Stimulated activated naive CD8-positive, alpha-beta T cell treated with anti-CD3 and anti-CD28 coated beads, Interleukin-15, Interleukin-2, amounts not matched to agents 100 ng/mL and 50 ng/mL, for 24 hours (primary cell): Measurements from ENCODE around the gene GALNT7.
A peak's percentile ranks its signal among the peaks of the same experiment; 100 is the strongest.

Experiments used
- H3K27ac Mint-ChIP-seq: one replicate; pipeline ENCODE4 v1.8.0; 2021; ENCODE audit warnings: mild to moderate bottlenecking, mixed read lengths
- H3K27me3 Mint-ChIP-seq: one replicate; pipeline ENCODE4 v1.8.0; 2021; ENCODE audit warnings: mixed read lengths
- H3K36me3 Mint-ChIP-seq: one replicate; pipeline ENCODE4 v1.8.0; 2021; ENCODE audit warnings: low read depth, mixed read lengths
- H3K4me1 Mint-ChIP-seq: one replicate; pipeline ENCODE4 v1.8.0; 2021; ENCODE audit warnings: low read depth, mixed read lengths
- H3K4me3 Mint-ChIP-seq: one replicate; pipeline ENCODE4 v1.8.0; 2021; ENCODE audit warnings: mild to moderate bottlenecking, mixed read lengths
- H3K9me3 Mint-ChIP-seq: one replicate; pipeline ENCODE4 v1.8.0; 2021; ENCODE audit warnings: mixed read lengths

GALNT7 gene

DNA sequence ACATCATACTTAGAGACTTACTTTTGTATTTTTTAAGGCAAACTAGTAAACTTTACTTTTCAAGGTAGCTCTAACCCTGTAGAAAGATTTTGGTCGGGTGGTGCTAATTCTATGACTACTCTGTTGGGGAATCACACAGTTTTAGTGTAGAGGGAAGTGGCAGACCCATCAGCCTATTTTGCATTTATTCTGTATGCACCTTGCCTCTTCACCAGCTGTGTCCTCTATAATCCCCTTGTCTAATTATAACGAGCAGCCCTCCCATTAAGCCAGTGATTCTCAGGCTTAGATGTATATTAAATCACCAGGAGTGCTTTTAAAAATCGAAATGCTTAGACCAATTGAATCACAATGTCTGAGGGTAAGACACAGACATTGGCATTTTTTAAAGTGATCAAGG is 78.1 kb downstream of the GALNT7 start:
- Mint-ChIP-seq H3K9me3 (no peaks in the 10 kb centered on the region), H3K4me3 (no peak overlapping the region), H3K27me3 (no peaks in the 10 kb centered on the region), H3K27ac (no peak overlapping the region), H3K36me3 (peaks cover 15% of the 10 kb centered on the region), H3K4me1 (peaks cover 45% of the 10 kb centered on the region)

DNA sequence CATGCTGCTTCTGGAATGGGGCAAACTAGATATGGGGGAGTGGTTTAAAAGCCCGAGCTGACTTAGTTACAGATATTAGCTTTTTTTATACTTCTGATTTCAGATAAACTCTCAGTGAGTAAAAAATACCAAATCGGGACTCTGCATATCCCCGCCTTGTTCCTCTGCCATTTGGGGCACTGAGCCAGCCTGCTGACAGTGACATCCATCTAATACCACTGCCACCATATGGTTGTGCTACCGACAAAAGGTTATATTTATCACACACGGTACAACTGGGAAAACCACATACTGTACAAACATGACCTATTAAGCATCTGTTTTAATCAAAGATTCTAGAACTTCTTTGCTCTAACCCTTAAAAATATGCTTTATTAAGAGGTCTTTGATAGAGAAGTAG is 78.7 kb downstream of the GALNT7 start:
- Mint-ChIP-seq H3K4me1 (peaks cover 41% of the 10 kb centered on the region), H3K9me3 (no peaks in the 10 kb centered on the region), H3K36me3 (peaks cover 15% of the 10 kb centered on the region), H3K27me3 (no peaks in the 10 kb centered on the region), H3K4me3 (no peak overlapping the region), H3K27ac (no peak overlapping the region)

DNA sequence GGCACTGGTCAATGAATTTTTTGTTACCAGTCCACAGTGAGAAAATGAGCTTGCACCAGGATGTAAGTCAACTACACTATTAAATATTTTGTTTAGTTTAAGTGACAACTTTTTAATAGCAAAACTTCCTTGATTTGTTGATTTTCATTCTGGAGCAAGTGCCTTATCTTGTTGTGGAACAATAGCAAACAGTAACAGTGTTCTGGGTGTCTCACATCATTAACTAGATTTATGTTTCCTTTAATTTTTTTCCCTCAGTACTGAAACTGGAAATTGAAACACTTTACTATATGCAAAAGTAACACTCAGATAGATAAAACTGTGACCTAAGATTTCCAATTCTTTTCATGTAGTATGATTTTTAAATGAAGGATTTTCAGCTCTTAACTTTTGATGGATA is 80.1 kb downstream of the GALNT7 start:
- H3K9me3 Mint-ChIP-seq = no peaks in the 10 kb centered on the region
- H3K27me3 Mint-ChIP-seq = no peaks in the 10 kb centered on the region
- H3K36me3 Mint-ChIP-seq = peaks cover 18% of the 10 kb centered on the region
- H3K27ac Mint-ChIP-seq = no peak overlapping the region
- no peak overlapping the region for H3K4me3 Mint-ChIP-seq
- H3K4me1 Mint-ChIP-seq = peaks cover 36% of the 10 kb centered on the region

DNA sequence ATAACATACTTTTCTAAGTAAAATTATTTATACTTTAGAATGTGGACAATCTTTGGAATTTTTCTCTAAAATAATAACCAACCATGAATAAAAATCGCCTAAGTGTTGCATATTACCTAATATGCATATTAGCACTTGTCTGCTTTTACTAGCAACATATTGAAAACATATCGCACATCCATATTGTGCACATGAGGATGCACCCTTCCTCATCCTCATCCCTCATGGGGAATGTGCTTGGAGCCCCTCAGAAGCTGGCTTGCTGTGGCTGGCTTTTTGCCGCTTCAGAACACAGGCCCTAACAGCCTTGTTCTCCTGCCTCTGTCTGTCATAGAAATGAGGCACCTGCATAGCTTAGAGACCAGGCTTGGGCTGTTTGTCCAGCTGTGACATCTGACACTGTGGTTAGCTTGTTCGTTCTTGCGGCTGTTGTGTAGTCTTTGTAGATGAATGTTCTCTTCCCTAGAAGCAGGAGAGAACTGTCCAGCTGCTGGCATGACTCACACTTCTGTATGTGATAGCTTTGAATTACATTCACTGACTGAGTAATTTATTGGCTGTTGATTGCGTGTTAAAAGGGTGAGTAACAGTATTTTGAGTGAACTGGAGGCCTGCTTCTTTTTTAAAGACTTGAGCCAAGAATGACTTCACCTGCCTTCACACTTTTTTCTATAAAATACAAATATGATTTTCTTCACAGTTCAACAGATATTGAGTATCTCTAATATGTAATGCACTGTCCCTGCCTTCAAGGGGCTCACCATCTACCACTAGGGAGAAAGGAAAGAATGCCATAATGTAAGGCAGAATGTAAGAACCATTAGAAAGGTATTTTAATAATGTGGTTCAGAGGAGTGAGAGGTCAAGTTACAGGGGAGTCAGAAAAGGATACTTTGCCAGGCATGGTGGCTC is 83.7 kb downstream of the GALNT7 start:
- Mint-ChIP-seq H3K9me3 (no peaks in the 10 kb centered on the region), H3K27me3 (no peaks in the 10 kb centered on the region), H3K4me3 (no peak overlapping the region), H3K4me1 (peaks cover 12% of the 10 kb centered on the region), H3K27ac (no peak overlapping the region), H3K36me3 (peaks cover 18% of the 10 kb centered on the region)

GRCh38 chr4:173253561-173253960 is 85.0 kb downstream of the GALNT7 start:
- Mint-ChIP-seq H3K9me3 (no peaks in the 10 kb centered on the region), H3K27ac (no peak overlapping the region)

GRCh38 chr4:173254646-173255045 is 86.0 kb downstream of the GALNT7 start:
- no peak overlapping the region for H3K27ac Mint-ChIP-seq
- H3K27me3 Mint-ChIP-seq = no peaks in the 10 kb centered on the region
- H3K9me3 Mint-ChIP-seq = no peaks in the 10 kb centered on the region
- H3K4me3 Mint-ChIP-seq = no peak overlapping the region
- peaks cover 8% of the 10 kb centered on the region for H3K36me3 Mint-ChIP-seq
- peaks cover 10% of the 10 kb centered on the region for H3K4me1 Mint-ChIP-seq

More at GRCh38 chr4:173253561-173253960, 85.0 kb downstream of the GALNT7 start:
- no peaks in the 10 kb centered on the region for H3K27me3 Mint-ChIP-seq
- H3K4me3 Mint-ChIP-seq = no peak overlapping the region
- H3K4me1 Mint-ChIP-seq = peaks cover 10% of the 10 kb centered on the region
- H3K36me3 Mint-ChIP-seq = peaks cover 13% of the 10 kb centered on the region

- Mint-ChIP-seq H3K27me3 (no peaks in the 10 kb centered on the region), H3K4me3 (no peak overlapping the region), H3K9me3 (no peaks in the 10 kb centered on the region), H3K4me1 (peaks cover 10% of the 10 kb centered on the region), H3K27ac (no peak overlapping the region), H3K36me3 (peaks cover 3% of the 10 kb centered on the region)
These were observed 88.2 kb downstream of the GALNT7 start for GRCh38 chr4:173256825-173257224.

- Mint-ChIP-seq H3K36me3 (no peaks in the 10 kb centered on the region), H3K4me1 (peaks cover 9% of the 10 kb centered on the region), H3K4me3 (no peak overlapping the region), H3K9me3 (no peaks in the 10 kb centered on the region), H3K27me3 (no peaks in the 10 kb centered on the region), H3K27ac (no peak overlapping the region)
These were observed 89.4 kb downstream of the GALNT7 start for GRCh38 chr4:173257732-173258717.

DNA sequence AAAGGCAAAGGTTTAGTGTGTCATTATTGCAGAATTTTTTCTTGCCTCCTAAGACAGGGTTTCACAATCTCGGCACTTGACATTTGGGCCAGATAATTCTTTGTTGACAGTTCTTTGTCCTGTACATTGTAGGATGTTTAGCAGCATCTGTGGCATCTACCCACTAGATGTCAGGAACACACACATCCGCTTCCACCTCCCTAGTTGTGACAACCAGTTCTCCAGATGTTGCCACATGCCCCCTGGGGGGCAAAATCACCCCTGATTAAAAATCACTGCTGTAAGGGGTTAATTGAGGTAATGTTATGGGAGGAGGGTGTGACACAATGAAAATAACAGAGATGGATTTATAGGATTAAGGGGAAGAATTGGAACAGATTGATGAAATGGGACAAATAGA is 90.3 kb downstream of the GALNT7 start:
- no peaks in the 10 kb centered on the region for H3K27me3 Mint-ChIP-seq
- no peaks in the 10 kb centered on the region for H3K36me3 Mint-ChIP-seq
- no peak overlapping the region for H3K27ac Mint-ChIP-seq
- H3K4me3 Mint-ChIP-seq = no peak overlapping the region
- no peaks in the 10 kb centered on the region for H3K9me3 Mint-ChIP-seq
- H3K4me1 Mint-ChIP-seq = peaks cover 7% of the 10 kb centered on the region

GRCh38 chr4:173259310-173259709 is 90.7 kb downstream of the GALNT7 start:
- no peaks in the 10 kb centered on the region for H3K36me3 Mint-ChIP-seq
- H3K4me3 Mint-ChIP-seq = no peak overlapping the region
- H3K27me3 Mint-ChIP-seq = no peaks in the 10 kb centered on the region
- H3K27ac Mint-ChIP-seq = no peak overlapping the region
- H3K4me1 Mint-ChIP-seq = peaks cover 11% of the 10 kb centered on the region
- no peaks in the 10 kb centered on the region for H3K9me3 Mint-ChIP-seq

DNA sequence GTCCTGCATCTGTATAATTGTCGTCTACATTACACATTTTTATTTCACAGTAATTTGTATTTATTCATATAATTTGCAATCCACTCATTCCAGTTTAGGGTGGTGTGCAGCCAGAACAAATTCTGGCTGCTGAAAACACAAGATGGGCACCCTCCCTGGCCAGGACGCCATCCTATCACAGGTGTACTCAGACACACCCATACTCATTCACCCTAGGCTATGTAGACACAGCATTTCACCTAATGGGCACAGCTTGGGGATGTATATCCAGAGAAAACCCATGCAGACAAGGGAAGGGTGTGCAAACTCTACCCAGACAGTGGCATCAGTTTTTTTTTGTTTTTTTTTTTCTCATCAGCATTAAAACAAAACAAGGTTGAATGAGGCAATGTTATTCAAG is 92.4 kb downstream of the GALNT7 start:
- H3K4me1 Mint-ChIP-seq = peaks cover 25% of the 10 kb centered on the region
- H3K4me3 Mint-ChIP-seq = no peak overlapping the region
- H3K27ac Mint-ChIP-seq = no peak overlapping the region
- H3K36me3 Mint-ChIP-seq = no peaks in the 10 kb centered on the region
- no peaks in the 10 kb centered on the region for H3K27me3 Mint-ChIP-seq
- H3K9me3 Mint-ChIP-seq = no peaks in the 10 kb centered on the region

- no peaks in the 10 kb centered on the region for H3K9me3 Mint-ChIP-seq
- H3K4me3 Mint-ChIP-seq = no peak overlapping the region
- H3K27me3 Mint-ChIP-seq = no peaks in the 10 kb centered on the region
- H3K27ac Mint-ChIP-seq = no peak overlapping the region
- H3K4me1 Mint-ChIP-seq = peaks cover 25% of the 10 kb centered on the region
- H3K36me3 Mint-ChIP-seq = no peaks in the 10 kb centered on the region
These were observed 93.8 kb downstream of the GALNT7 start for GRCh38 chr4:173262375-173262774.

DNA sequence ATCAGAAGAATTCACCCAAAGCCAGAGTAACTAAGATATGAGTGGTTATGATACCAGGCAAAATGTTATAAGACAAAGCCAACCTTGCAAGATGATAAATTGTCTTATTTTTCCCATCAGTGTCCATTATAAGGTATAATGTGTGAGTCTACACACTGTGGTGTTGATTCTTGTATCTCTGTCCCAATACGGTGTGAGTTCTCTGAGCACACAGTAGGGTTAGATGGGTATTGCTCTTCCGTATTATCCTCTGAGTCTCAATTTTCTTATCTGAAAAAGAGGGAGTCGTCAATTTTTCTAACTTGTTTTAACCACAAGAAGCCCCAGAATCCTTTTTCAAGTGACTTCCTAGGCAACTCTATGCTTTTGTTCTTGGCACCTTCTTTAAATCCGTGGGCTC is 95.6 kb downstream of the GALNT7 start:
- Mint-ChIP-seq H3K4me1 (peaks cover 30% of the 10 kb centered on the region), H3K4me3 (no peak overlapping the region), H3K27ac (peak overlapping the region; percentile 19), H3K36me3 (peaks cover 4% of the 10 kb centered on the region), H3K9me3 (no peaks in the 10 kb centered on the region), H3K27me3 (no peaks in the 10 kb centered on the region)

DNA sequence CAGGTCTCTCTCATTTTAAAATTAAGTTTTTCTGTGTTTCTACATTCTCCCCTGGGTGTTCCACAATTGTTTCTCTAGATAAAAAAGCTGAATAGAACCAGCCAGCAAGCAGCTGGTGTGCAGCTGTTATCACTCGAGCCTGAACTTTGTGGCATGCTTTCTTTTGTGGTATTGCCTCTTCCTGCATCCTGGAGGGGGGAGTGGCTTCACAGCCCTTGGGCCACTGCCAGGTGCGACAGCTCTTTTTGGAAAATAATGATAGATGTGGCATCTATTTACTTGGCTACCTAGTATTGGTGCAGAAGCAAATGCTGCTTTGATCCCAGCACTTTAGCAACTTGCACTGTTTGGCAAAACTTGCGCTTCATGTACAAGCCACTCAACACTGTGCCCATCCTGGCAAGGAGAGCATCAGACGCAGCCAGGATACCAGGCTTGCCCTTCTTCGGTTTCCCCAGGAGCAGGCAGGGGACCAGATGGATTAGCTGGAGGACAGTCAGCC is 96.1 kb downstream of the GALNT7 start:
- H3K9me3 Mint-ChIP-seq = no peaks in the 10 kb centered on the region
- peaks cover 30% of the 10 kb centered on the region for H3K4me1 Mint-ChIP-seq
- H3K4me3 Mint-ChIP-seq = no peak overlapping the region
- peaks cover 4% of the 10 kb centered on the region for H3K36me3 Mint-ChIP-seq
- no peak overlapping the region for H3K27ac Mint-ChIP-seq
- no peaks in the 10 kb centered on the region for H3K27me3 Mint-ChIP-seq

- Mint-ChIP-seq H3K4me1 (peaks cover 30% of the 10 kb centered on the region), H3K27me3 (no peaks in the 10 kb centered on the region), H3K36me3 (peaks cover 4% of the 10 kb centered on the region), H3K9me3 (no peaks in the 10 kb centered on the region), H3K27ac (no peak overlapping the region), H3K4me3 (no peak overlapping the region)
These were observed 97.1 kb downstream of the GALNT7 start for GRCh38 chr4:173265751-173266150.
